K562 (cell line): ENCODE results near the gene RGS17. TPM values are rescaled to one million over a fixed set of nuclear protein-coding genes. Genes with fewer than 3 reads are reported as not detected.

Source experiments
- CCNT2 ChIP-seq: IDR thresholded peaks from 2 replicates; pipeline ENCODE4 v1.6.1; 2011; ENCODE audit warnings: borderline replicate concordance, low read depth, mild to moderate bottlenecking, moderate library complexity, mixed read lengths, low read length; ENCODE audit not compliant: insufficient read length; ENCODE audit errors: extremely low read depth
- DACH1 ChIP-seq: fragments of 450-650 bp; IDR thresholded peaks from 2 replicates; pipeline ENCODE4 v1.6.1; 2018; ENCODE audit not compliant: partially characterized antibody
- ETV1 ChIP-seq: fragments of 450-650 bp; conservative IDR thresholded peaks from 2 replicates; pipeline ENCODE4 v1.6.1; 2016; ENCODE audit warnings: missing genetic modification characterization, control low read depth, low read depth, missing compliant biosample characterization
- FOXA1 ChIP-seq: fragments of 450-650 bp; IDR thresholded peaks from 2 replicates; pipeline ENCODE4 v1.6.1; 2016; ENCODE audit warnings: mild to moderate bottlenecking, borderline replicate concordance
- FOXP1 ChIP-seq: sonication (generic); formaldehyde crosslinking; IDR thresholded peaks from 2 replicates; pipeline ENCODE4 v1.8.0; 2022; ENCODE audit warnings: mild to moderate bottlenecking, missing genetic modification reagents
- GATAD2B ChIP-seq: fragments of 450-650 bp; IDR thresholded peaks from 2 replicates; pipeline ENCODE4 v1.6.1; 2017; ENCODE audit warnings: mild to moderate bottlenecking, borderline replicate concordance
- HDAC1 ChIP-seq, 2 experiments: fragments of 450-650 bp; IDR thresholded peaks; 2 replicates each; pipeline ENCODE4 v1.6.1; 2016 to 2017; ENCODE audit warnings: inconsistent platforms in 1 of 2, mild to moderate bottlenecking in 1 of 2, moderate library complexity in 1 of 2
- HNRNPH1 ChIP-seq: fragments of 200-400 bp; formaldehyde crosslinking; optimal IDR thresholded peaks from 2 replicates; pipeline ENCODE3; 2017; ENCODE audit warnings: low read depth, mild to moderate bottlenecking, low read length, moderate library complexity
- HNRNPK ChIP-seq: fragments of 200-400 bp; formaldehyde crosslinking; IDR thresholded peaks from one replicate; pipeline ENCODE4 v1.6.1; 2018; ENCODE audit warnings: mild to moderate bottlenecking, low read depth, low read length; ENCODE audit not compliant: poor library complexity, severe bottlenecking
- HSF4 ChIP-seq: fragments of 250-450 bp; sonication (Bioruptor Pico); IDR thresholded peaks from 2 replicates; pipeline ENCODE4 v2.1.2; 2022; ENCODE audit warnings: mild to moderate bottlenecking, moderate library complexity, borderline replicate concordance
- KDM5B ChIP-seq: fragments of 200-600 bp; sonication (generic); IDR thresholded peaks from 2 replicates; pipeline ENCODE4 v1.6.1; 2012; ENCODE audit warnings: low read depth, mild to moderate bottlenecking, moderate library complexity, low read length, control low read depth, inconsistent platforms; ENCODE audit not compliant: insufficient replicate concordance
- KLF10 ChIP-seq: fragments of 250-450 bp; sonication (Bioruptor Pico); IDR thresholded peaks from 2 replicates; pipeline ENCODE4 v1.6.1; 2021; ENCODE audit warnings: matching md5 sums
- POU5F1 ChIP-seq: fragments of 150-350 bp; IDR thresholded peaks from 2 replicates; pipeline ENCODE4 v1.6.1; 2014; ENCODE audit warnings: borderline replicate concordance, low read length, low read depth, mild to moderate bottlenecking; ENCODE audit not compliant: partially characterized antibody
- RBM34 ChIP-seq: fragments of 200-400 bp; formaldehyde crosslinking; IDR thresholded peaks from 2 replicates; pipeline ENCODE4 v1.6.1; 2018; ENCODE audit warnings: low read length, borderline replicate concordance; ENCODE audit not compliant: insufficient read depth
- SETDB1 ChIP-seq: IDR thresholded peaks from one replicate; pipeline ENCODE4 v1.6.1; 2012; ENCODE audit warnings: low read length, control low read depth, inconsistent platforms
- TBL1XR1 ChIP-seq, 2 experiments: IDR thresholded peaks; 2 replicates each; pipeline ENCODE4 v1.6.1; 2012; ENCODE audit warnings: improper control_type of control experiment in 2 of 2, low read length in 2 of 2, mild to moderate bottlenecking in 1 of 2
- ZNF354B ChIP-seq: fragments of 250-450 bp; sonication (Bioruptor Pico); IDR thresholded peaks from 2 replicates; pipeline ENCODE4 v1.4.0; 2020
- ZNF785 ChIP-seq: fragments of 250-450 bp; sonication (Bioruptor Pico); IDR thresholded peaks from 2 replicates; pipeline ENCODE4 v1.4.0; 2020; ENCODE audit warnings: mild to moderate bottlenecking
- polyA plus RNA-seq, 8 experiments: library from polyadenylated mRNA; depleted of rRNA in 4 of 8; stranded (reverse) in 5 of 8; unstranded in 3 of 8; fragments of >200 nt; fragmentation: Nextera tagmentation in 2 of 8; fragmentation: Illumina TruSeq in 1 of 8; extraction: Ambion mirVana in 2 of 8; extraction: Trizol in 1 of 8; gene quantifications; 2 replicates each; pipeline versions ENCODE4 v1.2.1 to v1.2.3, GENCODE V29; 2011 to 2014; ENCODE audit warnings: inconsistent platforms in 1 of 8, missing spikeins in 1 of 8
- total RNA-seq, 7 experiments: library from RNA; depleted of rRNA in 6 of 7; stranded (reverse); fragments of >200 nt in 6 of 7; fragmentation: Illumina TruSeq in 2 of 7; extraction: Trizol in 2 of 7; gene quantifications; 2 replicates each; pipeline versions ENCODE4 v1.2.1 to v1.2.3, GENCODE V29; 2011 to 2021; ENCODE audit warnings: low replicate concordance in 1 of 7
- TF ChIP-seq, protein P1 (sequence below): sonication (generic); formaldehyde crosslinking; IDR thresholded peaks from 2 replicates; pipeline ENCODE4 v1.8.0; 2022; ENCODE audit warnings: mild to moderate bottlenecking, missing genetic modification reagents
- TF ChIP-seq, protein P2 (sequence below): fragments of 250-450 bp; sonication (Bioruptor Pico); IDR thresholded peaks from 2 replicates; pipeline ENCODE4 v1.5.0; 2021; ENCODE audit warnings: mild to moderate bottlenecking, borderline replicate concordance
- TF ChIP-seq, protein P3 (sequence below): sonication (generic); formaldehyde crosslinking; IDR thresholded peaks from 2 replicates; pipeline ENCODE4 v1.8.1; 2023; ENCODE audit warnings: mild to moderate bottlenecking, missing genetic modification reagents

RGS17 gene
- total and polyA plus RNA-seq, 9 of the 15 experiments (the other 6 are each of a cell fraction or from before 2014, with no cell fraction given): 0.01 to 0.14 (median 0.08) TPM; not detected in 6

DNA sequence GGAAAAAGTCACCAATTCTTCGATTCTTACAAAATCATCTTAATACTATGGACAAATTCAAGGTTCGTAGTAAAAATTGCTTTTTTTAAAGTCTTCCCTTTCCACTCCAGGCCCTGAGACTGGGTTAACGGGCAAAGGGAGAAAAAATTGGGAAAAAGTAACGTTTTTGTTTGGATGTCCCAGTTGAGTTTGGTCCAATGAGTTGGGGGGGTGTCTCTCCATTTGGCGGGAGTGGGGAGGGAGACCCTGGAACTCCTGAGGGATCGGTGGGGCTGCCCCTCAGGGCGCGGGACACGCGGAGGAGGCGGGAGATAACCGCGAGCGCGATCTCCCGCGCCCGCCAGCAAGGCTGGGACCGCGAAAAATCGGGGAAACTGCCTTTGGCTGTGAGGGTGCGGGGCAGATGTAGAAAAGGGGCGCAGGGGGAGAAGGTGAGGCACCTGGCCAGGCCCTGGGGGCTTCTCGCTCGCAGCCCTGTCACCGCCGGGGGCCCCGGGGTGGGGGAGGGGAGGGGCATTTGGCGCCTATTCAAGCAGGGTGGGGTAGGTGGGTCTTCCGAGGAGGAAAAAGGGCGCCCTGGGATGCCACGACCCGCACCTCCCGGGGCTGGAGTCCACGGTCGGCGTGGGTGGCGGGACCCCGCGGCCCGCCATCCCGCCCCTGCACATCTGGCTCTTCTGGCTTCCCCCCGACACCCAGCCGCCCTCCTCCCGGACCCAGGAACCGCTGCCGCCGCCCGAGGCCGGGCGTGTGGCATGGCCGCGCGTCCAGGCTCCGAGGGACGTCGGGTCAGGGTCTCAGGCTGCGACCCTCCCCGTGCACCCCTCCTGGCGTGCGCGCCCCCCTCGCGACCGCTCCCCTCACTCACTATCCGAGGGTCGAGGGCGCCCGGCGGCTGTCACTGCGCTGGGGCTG is 148.8 kb downstream of the RGS17 start (continued):
- TF ChIP-seq, protein P1, sequence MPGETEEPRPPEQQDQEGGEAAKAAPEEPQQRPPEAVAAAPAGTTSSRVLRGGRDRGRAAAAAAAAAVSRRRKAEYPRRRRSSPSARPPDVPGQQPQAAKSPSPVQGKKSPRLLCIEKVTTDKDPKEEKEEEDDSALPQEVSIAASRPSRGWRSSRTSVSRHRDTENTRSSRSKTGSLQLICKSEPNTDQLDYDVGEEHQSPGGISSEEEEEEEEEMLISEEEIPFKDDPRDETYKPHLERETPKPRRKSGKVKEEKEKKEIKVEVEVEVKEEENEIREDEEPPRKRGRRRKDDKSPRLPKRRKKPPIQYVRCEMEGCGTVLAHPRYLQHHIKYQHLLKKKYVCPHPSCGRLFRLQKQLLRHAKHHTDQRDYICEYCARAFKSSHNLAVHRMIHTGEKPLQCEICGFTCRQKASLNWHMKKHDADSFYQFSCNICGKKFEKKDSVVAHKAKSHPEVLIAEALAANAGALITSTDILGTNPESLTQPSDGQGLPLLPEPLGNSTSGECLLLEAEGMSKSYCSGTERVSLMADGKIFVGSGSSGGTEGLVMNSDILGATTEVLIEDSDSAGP (CRISPR knock-in tag): no peak
- TF ChIP-seq ZNF354B (CRISPR knock-in tag) (no peak), SETDB1 (no peak), RBM34 (peak; percentile 27; the same call in 1 of the 2 replicates), ETV1 (tag) (no peak), FOXP1 (CRISPR knock-in tag) (no peak; the same call in 1 of the 2 replicates), GATAD2B (no peak; the same call in 1 of the 2 replicates), FOXA1 (no peak), HNRNPH1 (no peak), HDAC1 (IDR thresholded peaks at IDR 0.05) (no peak; a peak in 1 of 4 replicates), KDM5B (no peak), HNRNPK (peak; percentile 76), POU5F1 (no peak), ZNF785 (CRISPR knock-in tag) (no peak), TBL1XR1 (IDR thresholded peaks at IDR 0.05; ENCODE audit: low read length in 2 of 2) (no peak), HSF4 (CRISPR knock-in tag) (no peak), CCNT2 (peak; percentile 67), DACH1 (no peak), KLF10 (CRISPR knock-in tag) (no peak)
- TF ChIP-seq, protein P2, sequence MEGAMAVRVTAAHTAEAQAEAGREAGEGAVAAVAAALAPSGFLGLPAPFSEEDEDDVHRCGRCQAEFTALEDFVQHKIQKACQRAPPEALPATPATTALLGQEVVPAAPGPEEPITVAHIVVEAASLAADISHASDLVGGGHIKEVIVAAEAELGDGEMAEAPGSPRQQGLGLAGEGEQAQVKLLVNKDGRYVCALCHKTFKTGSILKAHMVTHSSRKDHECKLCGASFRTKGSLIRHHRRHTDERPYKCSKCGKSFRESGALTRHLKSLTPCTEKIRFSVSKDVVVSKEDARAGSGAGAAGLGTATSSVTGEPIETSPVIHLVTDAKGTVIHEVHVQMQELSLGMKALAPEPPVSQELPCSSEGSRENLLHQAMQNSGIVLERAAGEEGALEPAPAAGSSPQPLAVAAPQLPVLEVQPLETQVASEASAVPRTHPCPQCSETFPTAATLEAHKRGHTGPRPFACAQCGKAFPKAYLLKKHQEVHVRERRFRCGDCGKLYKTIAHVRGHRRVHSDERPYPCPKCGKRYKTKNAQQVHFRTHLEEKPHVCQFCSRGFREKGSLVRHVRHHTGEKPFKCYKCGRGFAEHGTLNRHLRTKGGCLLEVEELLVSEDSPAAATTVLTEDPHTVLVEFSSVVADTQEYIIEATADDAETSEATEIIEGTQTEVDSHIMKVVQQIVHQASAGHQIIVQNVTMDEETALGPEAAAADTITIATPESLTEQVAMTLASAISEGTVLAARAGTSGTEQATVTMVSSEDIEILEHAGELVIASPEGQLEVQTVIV (CRISPR knock-in tag): no peak
- TF ChIP-seq, protein P3, sequence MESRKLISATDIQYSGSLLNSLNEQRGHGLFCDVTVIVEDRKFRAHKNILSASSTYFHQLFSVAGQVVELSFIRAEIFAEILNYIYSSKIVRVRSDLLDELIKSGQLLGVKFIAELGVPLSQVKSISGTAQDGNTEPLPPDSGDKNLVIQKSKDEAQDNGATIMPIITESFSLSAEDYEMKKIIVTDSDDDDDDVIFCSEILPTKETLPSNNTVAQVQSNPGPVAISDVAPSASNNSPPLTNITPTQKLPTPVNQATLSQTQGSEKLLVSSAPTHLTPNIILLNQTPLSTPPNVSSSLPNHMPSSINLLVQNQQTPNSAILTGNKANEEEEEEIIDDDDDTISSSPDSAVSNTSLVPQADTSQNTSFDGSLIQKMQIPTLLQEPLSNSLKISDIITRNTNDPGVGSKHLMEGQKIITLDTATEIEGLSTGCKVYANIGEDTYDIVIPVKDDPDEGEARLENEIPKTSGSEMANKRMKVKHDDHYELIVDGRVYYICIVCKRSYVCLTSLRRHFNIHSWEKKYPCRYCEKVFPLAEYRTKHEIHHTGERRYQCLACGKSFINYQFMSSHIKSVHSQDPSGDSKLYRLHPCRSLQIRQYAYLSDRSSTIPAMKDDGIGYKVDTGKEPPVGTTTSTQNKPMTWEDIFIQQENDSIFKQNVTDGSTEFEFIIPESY (CRISPR knock-in tag): peak; percentile 27; the same call in 1 of the 2 replicates
